Inflammatory macrophage treated with lipopolysaccharide for 1 hour (primary cell): ENCODE data around the gene MACROD1.
A peak's percentile ranks its signal among the peaks of the same experiment; 100 is the strongest.
"Not testable (repeated sequence)": the region's sequence is repeated elsewhere in the genome, so short reads cannot be mapped to it uniquely, and the experiment has no call there.

ENCODE experiments used
- DNase-seq, 2 donors: peaks; one replicate each; pipeline ENCODE4 v3.0.0-alpha.2; 2020 to 2022

The MACROD1 gene

DNA sequence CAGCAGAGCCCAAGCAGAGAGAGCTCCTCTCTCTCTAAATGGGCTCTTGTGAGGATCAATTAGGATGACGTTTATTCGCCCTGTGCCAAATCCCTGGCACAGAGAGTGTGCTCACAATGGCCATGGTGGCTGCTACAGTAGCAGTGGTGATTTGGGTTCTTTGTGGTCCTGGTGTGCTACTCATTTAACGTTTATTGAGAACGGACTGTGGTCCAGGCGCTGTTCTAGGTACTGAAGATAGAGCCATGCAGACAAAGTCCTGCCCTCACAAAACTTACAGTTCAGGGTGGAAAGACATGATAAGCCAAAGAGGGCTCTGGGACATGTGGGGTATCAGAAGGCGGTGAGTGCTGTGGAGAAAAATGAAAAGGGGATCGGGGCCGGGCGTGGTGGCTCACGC, 174.4 kb downstream of the MACROD1 start:
- DNase-seq, result no peak

DNA sequence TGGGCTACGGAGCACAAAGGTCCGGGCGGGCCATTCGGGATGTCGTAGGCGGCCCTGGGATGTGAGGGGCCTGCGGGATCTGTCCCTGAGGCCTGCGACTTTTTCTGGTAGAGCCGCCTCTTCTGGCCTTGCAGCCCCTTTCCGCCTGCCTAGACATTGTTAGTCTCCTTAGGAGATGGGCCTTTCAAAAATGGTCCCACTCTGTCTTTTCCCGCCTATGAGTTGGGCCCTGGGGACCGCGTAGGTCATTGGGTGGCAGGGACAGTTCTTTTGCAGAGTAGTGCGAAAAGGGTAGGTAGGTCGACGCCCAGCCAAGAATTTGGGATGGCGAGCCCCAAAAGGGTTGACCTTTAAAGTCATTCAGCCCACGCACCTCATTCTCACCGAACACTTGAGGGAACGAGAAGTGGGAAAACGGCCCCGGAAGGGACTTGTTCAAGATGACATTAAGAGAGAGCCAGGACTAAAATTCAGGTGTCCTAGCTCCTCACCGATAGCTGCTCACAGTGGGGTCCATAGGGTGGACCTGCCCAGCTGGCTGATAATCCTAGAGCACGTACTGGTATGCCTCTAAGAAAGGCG, 178.9 kb downstream of the MACROD1 start:
- DNase-seq, result no peak

DNA sequence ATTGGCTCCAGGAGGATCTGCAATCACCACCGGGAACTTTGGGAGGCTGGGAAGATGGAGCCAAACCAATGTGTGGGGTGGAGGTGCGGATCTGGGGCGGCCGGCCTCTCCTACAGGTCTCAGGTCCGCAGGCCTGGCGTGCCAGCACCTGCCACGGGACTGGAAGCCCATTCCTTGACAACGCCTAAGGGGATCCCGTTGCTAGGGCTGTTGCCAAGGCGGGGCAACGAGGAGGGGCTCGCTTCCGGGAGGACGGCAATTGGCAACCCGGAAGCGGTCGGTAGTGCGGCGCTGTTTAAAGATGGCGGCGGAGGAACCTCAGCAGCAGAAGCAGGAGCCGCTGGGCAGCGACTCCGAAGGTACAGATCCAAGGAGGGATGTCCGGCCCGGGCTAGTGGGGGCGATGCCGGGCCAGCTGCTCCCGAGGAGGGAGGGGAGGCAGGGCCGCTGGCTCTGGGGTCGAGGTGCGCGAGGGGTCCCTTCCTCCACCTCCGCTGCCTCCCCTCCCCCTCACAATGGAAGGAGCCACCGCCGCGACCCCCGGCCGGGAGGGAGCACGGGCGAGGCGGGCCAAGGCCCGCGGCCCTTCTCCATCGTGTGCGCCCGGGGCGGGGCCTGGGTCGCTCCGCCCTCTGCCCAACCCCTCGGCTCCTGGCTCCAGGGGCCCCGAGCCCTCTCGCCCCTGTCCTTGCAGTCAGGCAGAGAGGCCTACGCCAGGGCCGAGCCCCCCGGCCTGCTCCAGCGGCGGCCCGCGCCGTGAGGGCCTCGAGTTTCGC, 179.6 kb downstream of the MACROD1 start, which contains the start of gene OTUB1:
Gene OTUB1, plus strand, starts transcription at position 283 of the 776 bp plus-strand sequence. Its CDS starts 19 bp downstream, at position 302.
- DNase-seq, result peak; percentile 81 to 85

DNA sequence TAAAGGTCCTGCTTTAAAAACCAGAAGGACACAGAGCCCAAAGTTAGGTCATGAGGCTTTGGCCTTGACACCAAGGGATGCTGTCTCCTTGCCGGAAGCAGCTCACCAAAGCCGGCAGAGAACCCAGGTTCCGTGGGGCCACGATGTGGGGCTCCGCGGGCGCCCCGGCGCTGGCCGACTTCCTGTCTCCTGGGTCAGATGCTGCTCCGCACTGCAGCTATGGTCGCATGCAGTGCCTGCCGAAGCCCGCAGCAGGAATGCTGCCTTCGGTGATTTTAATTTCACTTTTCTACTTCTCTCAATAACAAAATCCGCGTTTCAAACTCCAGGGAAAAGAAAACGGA, 180.1 kb downstream of the MACROD1 start:
- peak in 1 of 2 donors; percentile 34 for DNase-seq

DNA sequence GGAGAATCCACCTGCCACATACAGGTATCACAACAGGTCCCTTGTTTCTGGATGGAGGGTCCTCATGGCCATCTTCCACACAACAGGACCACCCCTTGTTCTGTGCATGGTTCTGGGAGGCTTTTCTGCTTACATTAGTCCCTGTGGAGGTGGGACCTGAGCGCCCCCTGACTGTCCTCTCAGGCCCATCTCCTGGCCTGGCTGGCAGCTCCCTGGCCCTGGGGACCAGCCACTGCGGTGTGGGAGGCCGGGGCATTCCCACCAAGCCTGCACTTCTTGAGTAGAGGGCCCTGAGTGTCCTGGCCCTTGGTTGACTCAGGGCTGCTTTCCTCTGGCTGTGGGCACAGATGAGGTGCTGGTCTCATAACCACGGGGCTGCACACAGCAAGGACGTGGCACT, 186.5 kb downstream of the MACROD1 start:
- no peak for DNase-seq

DNA sequence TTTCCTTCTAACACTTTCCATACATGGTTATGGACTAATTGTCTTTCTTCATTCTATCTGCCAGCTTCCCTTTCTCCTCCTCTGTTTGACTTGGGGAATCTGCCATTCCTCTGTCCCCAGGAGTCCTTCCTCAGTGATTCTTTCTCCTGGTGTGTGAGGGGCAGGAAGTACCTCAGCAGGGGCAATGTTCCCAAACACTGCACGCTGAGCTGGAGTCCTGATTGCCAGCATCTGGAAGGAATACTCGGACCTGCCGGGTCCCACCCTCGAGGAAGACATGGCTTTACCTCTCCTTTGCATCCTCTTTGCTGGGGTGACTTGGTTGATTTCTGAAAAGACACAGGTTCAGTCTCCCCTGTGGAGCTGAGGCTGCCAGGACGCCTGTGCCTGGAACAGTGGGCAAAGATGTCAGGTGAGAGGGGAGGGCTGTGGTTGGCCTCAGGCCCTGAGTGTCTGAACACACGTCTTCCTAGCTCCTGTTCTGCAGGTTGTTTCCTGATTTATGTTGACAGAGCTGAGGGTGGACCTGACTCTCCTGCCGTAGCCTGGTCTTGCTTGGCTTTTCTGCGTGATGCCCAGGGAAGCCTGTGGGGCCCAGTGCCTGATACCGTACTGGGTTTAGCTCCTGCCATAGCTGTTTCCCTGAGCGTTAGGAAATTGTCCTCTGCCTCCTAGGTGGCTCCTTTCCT, 187.2 kb downstream of the MACROD1 start:
- no peak for DNase-seq

DNA sequence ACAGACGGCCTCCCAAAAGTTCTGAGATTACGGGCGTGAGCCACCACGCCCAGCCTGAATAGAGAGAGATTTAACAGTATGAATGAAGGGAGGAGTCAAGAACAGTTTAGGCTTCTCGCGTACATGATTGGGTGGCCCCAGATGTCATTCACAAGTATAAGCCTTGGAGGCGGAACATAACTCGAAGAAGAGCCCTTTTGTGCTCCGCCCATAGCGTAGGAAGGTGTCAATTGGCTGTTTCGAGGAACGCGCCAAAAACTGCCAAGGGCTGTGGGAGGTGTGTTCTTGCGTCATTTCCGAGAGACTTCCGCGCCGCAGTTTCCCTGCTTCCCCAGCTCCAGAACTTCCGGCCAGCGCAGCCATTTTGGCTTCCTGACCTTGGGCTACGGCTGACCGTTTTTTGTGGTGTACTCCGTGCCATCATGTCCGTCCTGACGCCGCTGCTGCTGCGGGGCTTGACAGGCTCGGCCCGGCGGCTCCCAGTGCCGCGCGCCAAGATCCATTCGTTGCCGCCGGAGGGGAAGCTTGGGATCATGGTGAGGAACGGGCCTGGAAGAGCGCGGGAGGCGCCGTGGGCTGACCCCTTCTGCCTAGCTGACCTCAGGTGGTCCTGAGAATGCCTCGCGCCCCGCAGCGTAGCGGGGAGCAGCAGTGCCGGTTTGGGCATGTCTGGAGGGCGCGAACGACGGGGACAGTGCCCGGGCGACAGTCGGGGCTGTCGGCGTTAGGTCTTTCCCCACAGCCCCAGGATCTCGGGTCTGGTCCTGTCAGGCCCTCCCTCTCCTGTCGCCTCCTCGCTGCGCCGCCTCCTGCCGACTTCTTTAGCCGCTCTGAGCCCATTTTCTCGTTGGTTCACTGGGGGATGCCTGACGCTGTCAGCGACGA, 191.4 kb downstream of the MACROD1 start, which contains the start of gene COX8A:
Gene COX8A, plus strand, starts transcription at position 362 of the 885 bp plus-strand sequence. Its CDS starts 61 bp downstream, at position 423.
- DNase-seq, result peak; percentile 100

DNA sequence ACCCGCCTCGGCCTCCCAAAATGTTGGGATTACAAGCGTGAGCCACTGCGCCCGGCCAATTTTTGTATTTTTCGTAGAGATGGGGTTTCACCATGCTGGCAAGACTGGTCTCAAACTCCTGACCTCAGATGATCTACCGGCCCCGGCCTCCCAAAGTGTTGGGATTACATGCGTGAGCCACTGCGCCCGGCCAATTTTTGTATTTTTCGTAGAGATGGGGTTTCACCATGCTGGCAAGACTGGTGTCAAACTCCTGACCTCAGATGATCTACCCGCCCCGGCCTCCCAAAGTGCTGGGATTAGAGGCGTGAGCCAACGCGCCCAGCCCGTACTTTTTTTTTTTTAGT, 192.0 kb downstream of the MACROD1 start:
- DNase-seq, result not testable (repeated sequence)

DNA sequence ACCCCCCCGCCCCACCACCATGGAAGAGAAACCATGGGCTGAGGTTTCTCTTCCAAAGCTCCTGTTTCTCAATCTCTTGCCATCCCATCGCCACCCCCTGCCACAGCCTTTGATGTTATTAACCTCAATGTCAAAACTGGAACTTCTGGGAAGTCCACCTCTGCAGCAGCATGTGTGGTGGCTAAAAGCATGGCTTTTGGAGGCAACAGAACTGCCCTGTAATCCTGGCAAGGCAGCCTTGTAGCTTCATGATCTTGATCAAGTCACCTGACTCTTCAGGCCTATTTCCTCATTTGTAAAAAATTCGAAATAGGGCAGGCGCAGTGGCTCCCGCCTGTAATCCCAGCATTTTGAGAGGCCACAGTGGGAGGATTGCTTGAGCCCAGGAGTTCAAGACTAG, 195.0 kb downstream of the MACROD1 start:
- peak; percentile 42 to 48 for DNase-seq

DNA sequence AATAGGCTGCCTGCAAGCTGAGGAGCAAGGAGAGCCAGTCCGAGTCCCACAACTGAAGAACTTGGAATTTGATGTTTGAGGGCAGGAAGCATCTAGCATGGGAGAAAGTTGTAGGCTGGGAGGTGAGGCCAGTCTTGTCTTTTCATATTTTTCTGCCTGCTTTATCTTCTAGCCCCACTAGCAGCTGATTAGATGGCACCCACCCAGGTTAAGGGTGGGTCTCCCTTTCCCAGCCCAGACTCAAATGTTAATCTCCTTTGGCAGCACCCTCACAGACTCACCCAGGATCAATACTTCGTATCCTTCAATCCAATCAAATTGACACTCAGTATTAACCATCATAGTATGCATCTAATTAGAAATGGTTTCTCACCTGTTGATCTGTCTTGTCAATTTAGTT, 196.5 kb downstream of the MACROD1 start:
- DNase-seq, result no peak

DNA sequence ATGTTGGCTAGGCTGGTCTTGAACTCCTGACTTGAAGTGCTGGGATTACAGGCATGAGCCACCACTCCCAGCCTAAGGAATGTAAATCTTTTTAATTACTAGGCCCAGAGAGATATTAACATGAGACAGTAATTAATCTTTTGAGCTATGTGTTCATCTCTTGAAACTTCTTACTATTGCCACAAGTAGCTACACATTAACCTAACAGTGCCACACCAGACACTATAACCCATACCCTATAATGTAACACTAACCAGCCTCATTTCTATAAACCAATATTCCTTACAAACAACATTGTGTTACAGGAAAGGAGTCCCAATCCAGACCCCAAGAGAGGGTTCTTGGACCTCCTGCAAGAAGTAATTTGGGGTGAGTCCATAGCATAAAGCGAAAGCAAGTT, 199.5 kb downstream of the MACROD1 start:
- no peak for DNase-seq

DNA sequence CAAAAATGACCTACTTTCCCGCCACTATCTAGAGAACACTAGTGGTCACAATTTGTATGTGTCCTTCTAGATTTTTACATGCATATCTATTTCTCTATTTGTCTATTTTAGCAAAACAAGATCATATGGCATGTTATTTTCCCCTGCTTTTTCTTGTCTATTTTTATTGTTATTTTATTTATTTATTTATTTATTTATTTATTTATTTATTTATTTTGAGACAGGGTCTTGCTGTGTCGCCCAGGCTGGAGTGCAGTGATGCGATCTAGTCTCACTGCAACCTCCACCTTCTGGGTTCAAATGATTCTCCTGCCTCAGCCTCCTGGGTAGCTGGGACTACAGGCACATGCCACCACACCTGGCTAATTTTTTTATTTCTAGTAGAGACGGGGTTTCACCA, 202.0 kb downstream of the MACROD1 start:
- not testable (repeated sequence) for DNase-seq

DNA sequence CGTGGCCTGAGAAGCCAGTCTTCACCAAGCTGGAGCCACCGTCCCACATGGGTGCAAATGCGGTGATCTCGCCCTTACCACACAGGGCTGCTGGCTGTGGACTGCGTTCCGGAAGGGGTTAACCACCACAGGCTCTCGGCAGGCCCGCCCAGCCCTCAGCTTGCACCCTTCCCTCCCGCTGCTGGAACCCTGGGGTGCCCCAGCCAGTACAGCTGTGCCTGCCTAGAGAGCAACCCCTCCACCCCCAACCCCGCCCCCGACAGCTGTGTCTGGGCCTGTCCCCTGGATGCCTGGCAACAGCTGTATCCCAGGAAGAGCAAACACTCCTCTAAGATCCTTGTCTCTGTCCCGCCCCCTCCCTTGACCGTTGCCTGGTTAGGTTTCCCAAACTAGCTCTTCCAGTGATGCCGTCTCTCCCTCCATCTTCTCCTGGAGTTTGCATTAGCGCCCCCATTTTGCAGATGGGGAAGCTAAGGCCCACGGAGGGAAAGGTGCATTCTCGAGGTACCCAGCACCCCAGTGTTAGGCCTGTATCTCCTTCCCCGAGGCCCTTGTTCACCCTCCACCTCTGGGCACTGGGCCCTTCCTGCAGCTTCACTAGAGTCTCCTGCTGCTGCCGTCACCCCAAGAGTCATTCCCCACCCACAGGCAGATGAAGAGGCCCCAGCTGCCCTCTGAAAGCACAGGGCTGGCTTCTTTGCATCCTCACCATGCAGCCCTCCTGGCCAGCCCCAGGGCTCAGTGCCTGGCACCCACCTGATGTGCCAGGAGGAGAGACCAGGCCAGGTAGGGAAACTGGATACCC, 204.1 kb downstream of the MACROD1 start:
- no peak for DNase-seq

DNA sequence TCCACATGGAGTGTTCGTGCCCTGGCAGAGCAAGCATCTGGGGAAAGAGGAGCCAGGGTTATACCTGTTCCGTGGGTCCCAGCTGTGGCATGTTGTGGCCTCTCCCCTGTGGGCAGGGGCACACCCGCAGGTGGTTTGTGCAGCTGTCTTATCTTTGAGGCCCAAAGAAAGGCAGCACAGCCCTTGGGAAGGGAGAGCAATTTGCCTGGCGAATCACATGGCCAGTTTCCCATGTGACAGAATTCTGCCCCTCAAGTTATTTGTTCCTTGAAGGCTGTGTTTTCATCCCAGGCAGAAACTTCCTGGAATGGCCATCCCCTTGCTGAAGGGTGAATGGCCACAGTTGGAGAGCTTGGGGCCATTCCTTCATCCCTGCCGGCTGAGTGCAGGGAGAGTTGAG, 207.9 kb downstream of the MACROD1 start:
- no peak for DNase-seq

DNA sequence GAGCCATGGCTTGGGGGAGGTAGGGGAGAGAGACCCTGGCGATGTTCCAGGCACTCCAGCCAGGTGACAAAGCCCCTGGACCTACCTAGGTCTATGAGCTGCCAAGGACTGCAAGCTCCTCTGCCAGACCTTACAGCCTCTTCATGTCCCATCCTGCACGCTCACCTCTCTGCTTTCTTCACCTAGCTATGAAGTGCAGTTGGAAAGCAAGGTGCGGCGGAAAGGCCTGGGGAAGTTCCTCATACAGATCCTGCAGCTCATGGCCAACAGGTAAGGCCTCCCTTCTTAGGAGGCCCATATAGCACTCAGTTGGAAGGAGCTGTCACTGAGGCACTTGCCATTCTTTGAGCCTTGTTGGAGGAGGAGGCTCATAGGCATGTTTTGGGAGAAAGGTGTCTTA, 213.3 kb downstream of the MACROD1 start:
- DNase-seq, result no peak

DNA sequence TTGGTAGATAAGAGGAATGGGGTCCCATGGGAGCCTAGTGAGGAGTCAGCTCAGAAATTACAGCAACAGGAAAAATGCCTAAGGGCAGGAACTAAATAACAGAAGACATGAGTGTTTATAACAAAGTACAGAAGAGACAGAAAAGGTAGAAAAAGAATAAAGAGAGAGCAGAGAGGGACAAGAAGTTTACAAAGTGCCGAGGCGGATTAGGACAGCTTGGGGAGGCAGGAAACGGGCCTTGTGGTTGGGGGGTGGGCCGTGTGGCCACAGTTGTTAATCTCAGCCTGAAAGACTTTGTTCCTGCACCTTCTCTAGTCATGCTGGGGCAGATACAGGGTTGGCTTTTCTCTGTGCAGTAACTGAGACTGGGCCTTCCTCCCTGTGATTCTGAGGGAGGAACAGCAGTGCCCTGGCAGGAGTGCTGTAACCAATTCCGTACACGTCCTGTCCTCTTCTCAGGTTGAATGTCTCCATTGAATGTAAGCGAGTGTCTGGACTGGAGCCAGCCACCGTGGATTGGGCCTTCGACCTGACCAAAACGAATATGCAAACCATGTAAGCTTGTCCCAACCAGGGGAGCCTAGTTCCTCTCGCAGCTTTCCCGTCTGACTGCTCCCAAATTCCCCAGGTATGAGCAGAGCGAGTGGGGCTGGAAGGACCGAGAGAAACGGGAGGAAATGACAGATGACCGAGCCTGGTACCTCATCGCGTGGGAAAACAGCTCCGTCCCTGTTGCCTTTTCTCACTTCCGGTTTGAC, 214.0 kb downstream of the MACROD1 start:
- DNase-seq, result no peak
